LNCaP clone FGC (cell line): ENCODE measurements around the gene CCNL2.

ENCODE experiments used
- DNase-seq: peaks from one replicate; pipeline ENCODE4 v3.0.0-alpha.2; 2011; ENCODE audit warnings: low read depth
- H3K4me3 ChIP-seq: 2 replicates; pipeline ENCODE4 v1.5.1; 2011; ENCODE audit warnings: mild to moderate bottlenecking, low read depth, low read length, control low read depth
- CTCF ChIP-seq: IDR thresholded peaks from 2 replicates; pipeline ENCODE4 v1.5.1; 2012; ENCODE audit warnings: mild to moderate bottlenecking; ENCODE audit not compliant: control insufficient read depth, insufficient read depth; ENCODE audit errors: extremely low read depth

CCNL2 gene

GRCh38 chr1:1434824-1435105 is 35.6 kb upstream of the CCNL2 start:
- DNase-seq: no peak

DNA sequence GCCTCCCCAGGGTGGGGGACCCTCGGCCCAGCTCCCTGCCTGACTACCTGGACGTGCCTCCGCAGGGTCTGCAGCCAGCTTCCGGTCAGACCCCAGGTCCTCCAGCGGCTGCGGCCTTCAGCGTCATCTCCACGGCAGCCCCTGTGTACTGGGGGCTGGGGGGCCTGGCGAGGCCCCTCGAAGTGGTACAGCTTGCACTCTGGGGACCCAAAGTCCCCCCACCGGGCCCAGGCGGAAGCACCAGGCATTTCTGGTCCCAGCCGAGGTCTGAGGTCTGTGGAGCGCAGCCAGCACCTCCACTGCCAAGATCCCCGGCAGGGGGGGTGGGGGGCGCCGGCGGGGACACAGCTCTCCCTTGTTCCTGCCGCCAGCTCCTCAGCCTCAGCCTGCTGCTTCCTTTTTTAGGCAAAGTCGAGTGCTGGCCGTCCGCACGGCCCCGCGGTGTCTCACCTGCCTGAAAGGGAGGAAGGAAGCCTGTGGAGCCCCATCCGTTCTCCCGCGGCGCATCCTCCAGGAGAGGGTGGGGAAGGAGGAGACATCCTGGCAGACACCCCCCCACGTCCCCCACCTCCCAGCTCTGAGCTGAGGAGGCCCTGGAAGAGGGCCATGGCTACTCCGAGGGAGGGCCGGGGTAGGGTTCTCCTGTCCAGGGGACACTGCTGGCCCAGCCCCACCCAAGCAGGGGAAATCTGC is 35.1 kb upstream of the CCNL2 start:
- no peak for DNase-seq
- H3K4me3 ChIP-seq: no peak overlapping the region; the same call in 1 of the 2 replicates
- no peak for TF ChIP-seq CTCF

More at GRCh38 chr1:1434824-1435105, 35.6 kb upstream of the CCNL2 start:
- H3K4me3 ChIP-seq: peak overlapping the region; percentile 54
- TF ChIP-seq CTCF: no peak

GRCh38 chr1:1433804-1434130 is 34.6 kb upstream of the CCNL2 start:
- DNase-seq: no peak
- H3K4me3 ChIP-seq: peak overlapping the region; percentile 39
- TF ChIP-seq CTCF: no peak

- TF ChIP-seq CTCF: no peak
- peak; percentile 67 for DNase-seq
- peak overlapping the region; percentile 39 for H3K4me3 ChIP-seq
Measured at GRCh38 chr1:1432951-1433803, 34.0 kb upstream of the CCNL2 start.

GRCh38 chr1:1432274-1432950 is 33.3 kb upstream of the CCNL2 start:
- no peak for TF ChIP-seq CTCF
- H3K4me3 ChIP-seq: peak overlapping the region; percentile 39
- no peak for DNase-seq

- H3K4me3 ChIP-seq: no peak overlapping the region
- no peak for DNase-seq
- TF ChIP-seq CTCF: no peak
Measured at GRCh38 chr1:1431845-1432273, 32.7 kb upstream of the CCNL2 start.
